IPS-18a (cell line): ENCODE data around the gene PREB.

Experiments
- H3K27ac ChIP-seq: one replicate; pipeline ENCODE4 v1.5.1; 2013; ENCODE audit warnings: low read length
- H3K27me3 ChIP-seq: one replicate; pipeline ENCODE4 v1.6.1; 2013; ENCODE audit warnings: mild to moderate bottlenecking, low read length; ENCODE audit not compliant: control insufficient read depth, insufficient read depth
- H3K36me3 ChIP-seq: one replicate; pipeline ENCODE4 v1.6.1; 2013; ENCODE audit warnings: low read depth, low read length; ENCODE audit not compliant: control insufficient read depth
- H3K4me1 ChIP-seq: one replicate; pipeline ENCODE4 v1.6.1; 2013; ENCODE audit warnings: low read depth, low read length; ENCODE audit not compliant: control insufficient read depth
- H3K4me3 ChIP-seq: one replicate; pipeline ENCODE4 v1.5.1; 2013; ENCODE audit warnings: low read length
- H3K9ac ChIP-seq: one replicate; pipeline ENCODE4 v1.6.1; 2013; ENCODE audit warnings: mild to moderate bottlenecking, low read length, moderate library complexity
- H3K9me3 ChIP-seq: one replicate; pipeline ENCODE4 v1.6.1; 2013; ENCODE audit warnings: low read depth, low read length; ENCODE audit not compliant: control insufficient read depth

PREB gene

DNA sequence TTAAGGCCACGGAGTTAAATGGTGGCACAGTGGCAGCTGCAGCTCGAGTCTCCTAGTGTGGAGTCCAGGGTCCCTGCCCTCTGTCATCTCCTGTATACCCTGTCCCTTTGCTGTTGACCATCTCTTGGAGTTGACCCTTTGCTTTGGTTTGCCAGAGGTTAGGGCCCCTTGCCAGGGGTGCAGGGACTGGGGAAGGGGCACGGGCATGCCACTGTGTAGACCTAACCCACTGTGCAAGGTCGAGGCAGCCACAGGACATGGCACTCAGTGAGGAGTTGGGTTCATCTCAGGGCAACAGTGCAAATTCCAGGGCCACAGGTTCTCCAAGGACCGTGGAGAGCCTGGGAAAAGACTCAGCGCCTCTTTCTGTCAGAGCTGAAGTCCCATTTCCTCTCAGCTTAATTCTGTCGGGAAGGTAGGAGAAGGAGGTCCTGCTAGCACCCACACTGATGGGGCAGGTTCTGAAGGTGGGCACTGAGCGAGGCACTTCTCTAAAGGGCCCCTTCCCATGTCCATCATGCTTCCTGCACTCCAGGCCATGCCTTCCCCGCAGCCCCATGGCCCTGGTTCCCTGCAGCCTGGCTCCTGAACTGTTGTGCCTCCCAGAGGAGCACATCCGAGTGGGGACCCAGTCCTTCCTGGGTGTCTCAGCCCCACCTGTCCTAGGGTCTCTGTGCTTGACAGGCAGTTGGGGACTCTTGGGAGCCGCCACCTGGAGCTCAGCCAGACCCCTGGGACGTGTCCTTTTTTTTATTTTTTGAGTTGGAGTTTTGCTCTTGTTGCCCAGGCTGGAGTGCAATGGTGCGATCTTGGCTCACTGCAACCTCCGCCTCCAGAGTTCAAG, 45.1 kb downstream of the PREB start:
- H3K4me1 ChIP-seq = peaks cover 7% of the 10 kb centered on the region
- no peak overlapping the region for H3K4me3 ChIP-seq
- H3K27ac ChIP-seq = no peak overlapping the region
- H3K9me3 ChIP-seq = no peaks in the 10 kb centered on the region
- H3K9ac ChIP-seq = no peak overlapping the region
- H3K36me3 ChIP-seq = no peaks in the 10 kb centered on the region
- H3K27me3 ChIP-seq = peaks cover 21% of the 10 kb centered on the region

GRCh38 chr2:27088634-27089033, 45.8 kb downstream of the PREB start:
- H3K36me3 ChIP-seq = no peaks in the 10 kb centered on the region
- peaks cover 7% of the 10 kb centered on the region for H3K4me1 ChIP-seq
- H3K27ac ChIP-seq = no peak overlapping the region

DNA sequence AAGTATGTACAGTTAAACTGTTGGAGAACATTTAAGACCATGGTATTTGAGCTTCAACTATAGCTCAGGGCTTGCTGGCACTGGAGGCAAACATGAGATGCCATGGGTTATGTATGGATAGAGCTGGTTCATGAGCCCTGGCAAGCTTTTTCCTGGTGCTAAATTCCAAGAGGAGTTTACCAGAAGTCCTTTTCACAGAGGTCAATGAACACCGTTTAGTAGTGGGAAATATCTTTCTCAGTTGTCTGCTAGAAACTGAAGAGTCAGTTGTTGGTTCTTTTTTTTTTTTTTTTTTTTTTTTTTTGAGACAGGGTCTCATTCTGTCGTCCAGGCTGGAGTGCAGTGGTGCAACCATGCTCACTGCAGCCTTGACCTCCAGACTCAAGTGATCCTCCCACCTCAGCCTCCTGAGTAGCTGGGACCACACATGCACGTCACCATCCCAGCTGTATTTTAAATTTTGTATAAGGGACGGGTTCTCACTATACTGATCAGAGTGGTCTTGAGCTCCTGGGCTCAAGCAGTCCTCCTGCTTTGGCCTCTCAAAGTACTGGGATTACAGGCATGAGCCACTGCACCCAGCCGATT, 46.5 kb downstream of the PREB start:
- H3K9me3 ChIP-seq = no peaks in the 10 kb centered on the region
- no peaks in the 10 kb centered on the region for H3K36me3 ChIP-seq
- peaks cover 21% of the 10 kb centered on the region for H3K27me3 ChIP-seq
- peak overlapping the region; percentile 83 for H3K4me3 ChIP-seq
- H3K4me1 ChIP-seq = peaks cover 7% of the 10 kb centered on the region
- no peak overlapping the region for H3K9ac ChIP-seq
- no peak overlapping the region for H3K27ac ChIP-seq

More at GRCh38 chr2:27088634-27089033, 45.8 kb downstream of the PREB start:
- no peak overlapping the region for H3K9ac ChIP-seq
- H3K9me3 ChIP-seq = no peaks in the 10 kb centered on the region
- H3K27me3 ChIP-seq = peaks cover 21% of the 10 kb centered on the region
- no peak overlapping the region for H3K4me3 ChIP-seq

DNA sequence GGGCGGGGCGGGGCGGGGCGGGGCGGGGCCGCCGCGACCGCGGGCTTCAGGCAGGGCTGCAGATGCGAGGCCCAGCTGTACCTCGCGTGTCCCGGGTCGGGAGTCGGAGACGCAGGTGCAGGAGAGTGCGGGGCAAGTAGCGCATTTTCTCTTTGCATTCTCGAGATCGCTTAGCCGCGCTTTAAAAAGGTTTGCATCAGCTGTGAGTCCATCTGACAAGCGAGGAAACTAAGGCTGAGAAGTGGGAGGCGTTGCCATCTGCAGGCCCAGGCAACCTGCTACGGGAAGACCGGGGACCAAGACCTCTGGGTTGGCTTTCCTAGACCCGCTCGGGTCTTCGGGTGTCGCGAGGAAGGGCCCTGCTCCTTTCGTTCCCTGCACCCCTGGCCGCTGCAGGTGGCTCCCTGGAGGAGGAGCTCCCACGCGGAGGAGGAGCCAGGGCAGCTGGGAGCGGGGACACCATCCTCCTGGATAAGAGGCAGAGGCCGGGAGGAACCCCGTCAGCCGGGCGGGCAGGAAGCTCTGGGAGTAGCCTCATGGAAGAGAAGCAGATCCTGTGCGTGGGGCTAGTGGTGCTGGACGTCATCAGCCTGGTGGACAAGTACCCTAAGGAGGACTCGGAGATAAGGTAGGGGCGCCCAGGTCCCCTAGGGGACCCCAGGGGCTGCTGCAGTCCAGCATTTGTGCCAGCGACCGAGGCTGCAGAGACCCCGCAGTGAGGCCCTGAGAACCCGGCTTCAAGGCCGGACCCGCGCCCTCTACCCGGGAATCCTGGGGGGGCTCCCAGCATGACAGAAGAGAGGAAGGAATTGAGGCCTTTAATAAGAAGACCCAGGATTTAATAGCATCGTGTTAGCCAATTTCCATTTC, 47.5 kb downstream of the PREB start, which contains the start of gene KHK:
Gene KHK (plus strand): TSS at position 49 of the 870 bp plus-strand sequence. CDS start 488 bp downstream, at position 537.
- peaks cover 21% of the 10 kb centered on the region for H3K27me3 ChIP-seq
- peak within 1 kb of the TSS; percentile 61 for H3K9ac ChIP-seq
- no peak within 1 kb of the TSS for H3K27ac ChIP-seq
- H3K4me3 ChIP-seq = peak within 1 kb of the TSS; percentile 83
- H3K4me1 ChIP-seq = peaks cover 7% of the 10 kb centered on the region
- no peaks in the 10 kb centered on the region for H3K36me3 ChIP-seq
- H3K9me3 ChIP-seq = no peaks in the 10 kb centered on the region

GRCh38 chr2:27086090-27086723, 48.2 kb downstream of the PREB start:
- H3K36me3 ChIP-seq = no peaks in the 10 kb centered on the region
- H3K4me1 ChIP-seq = peaks cover 7% of the 10 kb centered on the region
- no peaks in the 10 kb centered on the region for H3K9me3 ChIP-seq
- H3K4me3 ChIP-seq = peak overlapping the region; percentile 69
- peaks cover 21% of the 10 kb centered on the region for H3K27me3 ChIP-seq
- H3K9ac ChIP-seq = peak overlapping the region; percentile 61
- H3K27ac ChIP-seq = no peak overlapping the region

DNA sequence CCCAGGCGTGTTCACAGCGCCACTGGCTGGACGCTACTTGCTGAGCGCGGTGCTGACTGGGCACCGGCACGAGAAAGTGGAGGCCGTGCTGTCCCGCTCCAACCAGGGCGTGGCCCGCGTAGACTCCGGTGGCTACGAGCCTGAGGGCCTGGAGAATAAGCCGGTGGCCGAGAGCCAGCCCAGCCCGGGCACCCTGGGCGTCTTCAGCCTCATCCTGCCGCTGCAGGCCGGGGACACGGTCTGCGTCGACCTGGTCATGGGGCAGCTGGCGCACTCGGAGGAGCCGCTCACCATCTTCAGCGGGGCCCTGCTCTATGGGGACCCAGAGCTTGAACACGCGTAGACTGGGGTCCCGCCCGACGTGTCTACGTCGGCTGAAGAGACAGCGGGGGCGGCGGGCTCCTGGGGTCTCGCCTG, 48.8 kb downstream of the PREB start:
- no peaks in the 10 kb centered on the region for H3K9me3 ChIP-seq
- H3K4me3 ChIP-seq = peak overlapping the region; percentile 69
- H3K27me3 ChIP-seq = peaks cover 21% of the 10 kb centered on the region
- no peaks in the 10 kb centered on the region for H3K36me3 ChIP-seq
- H3K27ac ChIP-seq = no peak overlapping the region
- peaks cover 7% of the 10 kb centered on the region for H3K4me1 ChIP-seq
- peak overlapping the region; percentile 61 for H3K9ac ChIP-seq

GRCh38 chr2:27085062-27085672, 49.3 kb downstream of the PREB start:
- H3K4me3 ChIP-seq = peak overlapping the region; percentile 69
- H3K9me3 ChIP-seq = no peaks in the 10 kb centered on the region
- H3K36me3 ChIP-seq = no peaks in the 10 kb centered on the region
- H3K9ac ChIP-seq = no peak overlapping the region
- H3K4me1 ChIP-seq = peaks cover 7% of the 10 kb centered on the region
- peaks cover 21% of the 10 kb centered on the region for H3K27me3 ChIP-seq
- no peak overlapping the region for H3K27ac ChIP-seq

DNA sequence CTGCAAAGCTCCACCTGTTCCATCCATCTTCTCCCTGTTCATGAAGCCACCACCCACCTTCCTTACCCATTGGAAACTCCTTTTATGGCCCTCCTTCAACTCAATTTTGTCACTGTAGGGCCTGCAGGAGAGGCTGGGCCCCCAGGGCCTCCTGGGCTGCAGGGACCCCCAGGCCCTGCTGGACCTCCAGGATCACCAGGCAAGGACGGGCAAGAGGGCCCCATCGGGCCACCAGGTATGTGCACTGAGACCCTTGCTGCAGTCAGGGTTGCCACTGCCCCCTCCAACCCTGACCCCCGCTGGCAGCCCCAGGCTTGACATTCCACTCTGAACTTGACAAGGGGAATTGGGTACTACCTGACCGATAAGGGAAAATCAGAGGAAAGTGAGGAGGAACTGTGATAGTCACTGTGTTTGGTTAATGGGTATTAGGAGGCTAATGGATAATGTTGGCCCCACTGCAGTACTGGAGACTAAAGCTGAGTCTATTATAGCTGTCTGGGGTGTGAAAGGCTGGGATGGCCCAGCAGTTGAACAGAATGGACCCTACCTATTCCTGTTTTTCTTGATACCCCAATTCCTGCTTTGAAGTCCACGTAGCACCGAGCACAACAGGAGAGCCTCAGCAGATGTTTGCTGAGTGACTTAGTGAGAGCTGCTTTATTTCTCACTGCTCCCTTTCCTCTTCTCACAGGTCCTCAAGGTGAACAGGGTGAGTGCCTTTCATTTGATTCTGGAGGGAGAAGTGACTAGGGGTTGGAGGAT, 50.0 kb downstream of the PREB start:
- no peak overlapping the region for H3K27ac ChIP-seq
- H3K36me3 ChIP-seq = no peaks in the 10 kb centered on the region
- H3K27me3 ChIP-seq = peaks cover 21% of the 10 kb centered on the region
- H3K9me3 ChIP-seq = no peaks in the 10 kb centered on the region
- H3K4me1 ChIP-seq = peaks cover 7% of the 10 kb centered on the region
- no peak overlapping the region for H3K4me3 ChIP-seq
- H3K9ac ChIP-seq = no peak overlapping the region

- Histone ChIP-seq H3K4me3 (no peak overlapping the region), H3K9ac (no peak overlapping the region), H3K4me1 (peaks cover 7% of the 10 kb centered on the region)
Observed at GRCh38 chr2:27083410-27084296, 50.8 kb downstream of the PREB start.

More at GRCh38 chr2:27083410-27084296, 50.8 kb downstream of the PREB start:
- Histone ChIP-seq H3K27ac (no peak overlapping the region), H3K9me3 (no peaks in the 10 kb centered on the region), H3K27me3 (peaks cover 21% of the 10 kb centered on the region), H3K36me3 (no peaks in the 10 kb centered on the region)
